B cell (primary cell): ENCODE measurements around the gene MRM2. TPM values are rescaled to one million over a fixed set of nuclear protein-coding genes. Genes with fewer than 3 reads are reported as not detected.

Source experiments
- ATAC-seq: fragments of 200-7000 bp; cut with Tn5 transposase; one replicate; pipeline ENCODE4 v1.10.0; 2021; ENCODE audit warnings: low read depth, mild to moderate bottlenecking, moderate number of reproducible peaks, moderate library complexity
- CTCF ChIA-PET: fragments of 350-600 bp; sonication (Branson Sonifier 250); formaldehyde crosslinking; loops from one replicate; lab custom pipeline; 2021; ENCODE audit warnings: antibody characterized with exemption, inconsistent platforms; lab: Charles Lee
- POLR2A ChIA-PET: fragments of 350-600 bp; sonication (Branson Sonifier 250); formaldehyde crosslinking; loops from one replicate; lab custom pipeline; 2021; ENCODE audit warnings: antibody characterized with exemption; lab: Charles Lee
- DNase-seq: peaks from one replicate; pipeline ENCODE4 v3.0.0; 2013
- H2AFZ ChIP-seq: 2 replicates; pipeline ENCODE4 v1.6.1; 2012; ENCODE audit warnings: mild to moderate bottlenecking, low read depth, low read length; ENCODE audit not compliant: insufficient read depth, poor library complexity, severe bottlenecking
- H3K27ac ChIP-seq, 2 donors: 1 replicate in 1 of 2; 2 replicates in 1 of 2; pipeline ENCODE4 v1.5.1; 2012 to 2013; ENCODE audit warnings: low read length in 2 of 2, mild to moderate bottlenecking in 2 of 2, moderate library complexity in 1 of 2
- H3K27me3 ChIP-seq, 4 experiments: fragments of 200-600 bp in 1 of 4; sonication (generic) in 1 of 4; replicated peaks in 1 of 4; 1 replicate in 2 of 4; 2 replicates in 2 of 4; pipeline versions ENCODE4 v1.6.1 to v1.7.0; 2013 to 2016; ENCODE audit warnings: low read length in 3 of 4, mild to moderate bottlenecking in 2 of 4, mixed read lengths in 1 of 4, moderate library complexity in 1 of 4; ENCODE audit not compliant: insufficient read depth in 4 of 4, control insufficient read depth in 3 of 4; ENCODE audit errors: control extremely low read depth in 1 of 4
- H3K36me3 ChIP-seq, 2 experiments: replicated peaks in 1 of 2; 1 replicate in 1 of 2; 2 replicates in 1 of 2; pipeline versions ENCODE4 v1.6.1 to v1.7.1; 2013; ENCODE audit warnings: low read length in 1 of 2; ENCODE audit not compliant: insufficient read depth in 2 of 2, control insufficient read depth in 1 of 2; ENCODE audit errors: control extremely low read depth in 1 of 2, extremely low read depth in 1 of 2
- H3K4me1 ChIP-seq, 2 donors: fragments of 200-600 bp in 1 of 2; sonication (generic) in 1 of 2; 1 replicate in 1 of 2; 2 replicates in 1 of 2; pipeline versions ENCODE4 v1.5.1 to v1.6.1; 2013 to 2017; ENCODE audit warnings: low read length in 2 of 2; ENCODE audit not compliant: control insufficient read depth in 2 of 2, insufficient read depth in 2 of 2
- H3K4me2 ChIP-seq: replicated peaks from 2 replicates; pipeline ENCODE3; 2012; ENCODE audit warnings: mild to moderate bottlenecking, low read depth, low read length; ENCODE audit not compliant: poor library complexity, severe bottlenecking
- H3K4me3 ChIP-seq, 5 experiments: fragments of 200-600 bp in 1 of 5; sonication (generic) in 1 of 5; 1 replicate in 3 of 5; 2 replicates in 2 of 5; pipeline versions ENCODE4 v1.5.1 to v1.7.0; 2011 to 2016; ENCODE audit warnings: low read length in 4 of 5, mild to moderate bottlenecking in 4 of 5, low read depth in 2 of 5, control low read depth in 1 of 5, moderate library complexity in 1 of 5; ENCODE audit not compliant: insufficient read depth in 1 of 5; ENCODE audit errors: control extremely low read depth in 1 of 5, extremely low read depth in 1 of 5
- H3K79me2 ChIP-seq: fragments of 200-600 bp; sonication (generic); one replicate; pipeline ENCODE4 v1.6.0; 2016; ENCODE audit warnings: low read length; ENCODE audit not compliant: control insufficient read depth, insufficient read depth
- H3K9ac ChIP-seq: fragments of 200-600 bp; sonication (generic); 2 replicates; pipeline ENCODE4 v1.6.1; 2017; ENCODE audit warnings: mild to moderate bottlenecking, low read length, moderate library complexity
- H3K9me3 ChIP-seq, 3 donors: one replicate each; pipeline versions ENCODE4 v1.6.1 to v1.7.1; 2013; ENCODE audit warnings: low read length in 2 of 3; ENCODE audit not compliant: control insufficient read depth in 2 of 3, insufficient read depth in 1 of 3; ENCODE audit errors: control extremely low read depth in 1 of 3
- H4K20me1 ChIP-seq: 2 replicates; pipeline ENCODE4 v1.6.0; 2012; ENCODE audit warnings: mild to moderate bottlenecking, low read length; ENCODE audit not compliant: insufficient read depth, control insufficient read depth, poor library complexity, severe bottlenecking
- H3K27ac Mint-ChIP-seq: one replicate; pipeline ENCODE4 v1.8.0; 2021; ENCODE audit warnings: mixed read lengths
- H3K27me3 Mint-ChIP-seq: one replicate; pipeline ENCODE4 v1.8.0; 2021; ENCODE audit warnings: mixed read lengths
- H3K4me1 Mint-ChIP-seq: one replicate; pipeline ENCODE4 v1.8.0; 2021; ENCODE audit warnings: mixed read lengths
- H3K4me3 Mint-ChIP-seq: one replicate; pipeline ENCODE4 v1.8.0; 2021; ENCODE audit warnings: mixed read lengths
- H3K9me3 Mint-ChIP-seq: one replicate; pipeline ENCODE4 v1.8.0; 2022; ENCODE audit warnings: mixed read lengths; ENCODE audit not compliant: insufficient read depth
- EZH2 ChIP-seq: IDR thresholded peaks from 2 replicates; pipeline ENCODE4 v1.6.1; 2012; ENCODE audit warnings: borderline replicate concordance, low read depth, mild to moderate bottlenecking, moderate library complexity, low read length; ENCODE audit not compliant: insufficient read depth, poor library complexity, severe bottlenecking
- WGBS: methylation state at CpG from one replicate; pipeline ENCODE4 v1.1.5; 2013; ENCODE audit warnings: missing lambda C conversion rate; ENCODE audit not compliant: insufficient coverage; 5-methylcytosine and 5-hydroxymethylcytosine counted together
- intact Hi-C: fragments of 100-400 bp; cut with micrococcal nuclease; formaldehyde crosslinking; loops from one replicate; pipeline ENCODE4 v1.10.0; 2022
- polyA plus RNA-seq: library from polyadenylated mRNA; depleted of rRNA; stranded (reverse); fragments of >200 nt; gene quantifications from 2 replicates; pipeline ENCODE4 v1.2.3, GENCODE V29; 2012
- total RNA-seq, 2 donors: library from RNA; stranded (reverse); fragments of 120-200 nt in 1 of 2; gene quantifications; 1 replicate in 1 of 2; 2 replicates in 1 of 2; pipeline versions ENCODE4 v1.2.3 to v1.2.4, GENCODE V29; 2013 to 2022
- TF ChIP-seq, protein P1 (sequence below): fragments of 200-600 bp; IDR thresholded peaks from one replicate; pipeline ENCODE4 v1.8.0; 2022; ENCODE audit warnings: antibody characterized with exemption, mild to moderate bottlenecking

The MRM2 gene
- total and polyA plus RNA-seq, 2 donors (not counting 1 experiment from before 2014, with no cell fraction given) = 9.2 to 29.0 TPM

DNA sequence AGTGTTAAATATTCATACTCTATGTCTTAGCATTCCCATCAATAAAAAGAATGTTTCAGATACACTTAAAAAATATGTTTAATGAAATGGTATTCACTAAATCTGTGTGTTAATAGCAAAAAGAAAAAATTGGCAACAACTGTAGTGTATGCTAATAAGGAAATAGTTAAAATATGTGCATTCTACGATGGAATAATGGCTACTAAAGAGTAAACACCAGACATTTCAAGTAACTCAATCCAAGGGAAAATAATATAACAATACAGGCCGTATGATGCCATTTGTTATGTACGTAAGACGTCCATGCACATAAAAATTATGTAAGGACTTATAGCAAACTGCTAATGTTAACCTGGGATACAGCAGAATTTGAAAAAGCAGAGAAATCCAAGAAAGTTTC, 55.8 kb downstream of the MRM2 start:
- Mint-ChIP-seq H3K27me3 (no peaks in the 10 kb centered on the region), H3K9me3 (no peaks in the 10 kb centered on the region), H3K27ac (no peak overlapping the region), H3K4me1 (no peaks in the 10 kb centered on the region), H3K4me3 (no peak overlapping the region)
- ChIA-PET POLR2A (no interaction called here), CTCF (no interaction called here)
- Histone ChIP-seq H4K20me1 (no peaks in the 10 kb centered on the region), H3K27ac (no peak overlapping the region), H3K79me2 (peaks cover 3% of the 10 kb centered on the region), H3K27me3 (no peaks in the 10 kb centered on the region), H3K4me1 (no peaks in the 10 kb centered on the region), H3K9ac (no peak overlapping the region), H3K4me2 (no peak overlapping the region), H3K9me3 (peaks cover 0 to 9% (median 0%) of the 10 kb centered on the region in 3 donors), H2AFZ (no peak overlapping the region), H3K36me3 (peaks cover 2 to 19% of the 10 kb centered on the region in 2 experiments), H3K4me3 (no peak overlapping the region)
- ATAC-seq (no peak), DNase-seq (no peak)
- intact Hi-C loops = no loop called here
- no CpG with 5 or more reads among the region's 4 CpGs for WGBS
- TF ChIP-seq EZH2 = no peak
- TF ChIP-seq, protein P1, sequence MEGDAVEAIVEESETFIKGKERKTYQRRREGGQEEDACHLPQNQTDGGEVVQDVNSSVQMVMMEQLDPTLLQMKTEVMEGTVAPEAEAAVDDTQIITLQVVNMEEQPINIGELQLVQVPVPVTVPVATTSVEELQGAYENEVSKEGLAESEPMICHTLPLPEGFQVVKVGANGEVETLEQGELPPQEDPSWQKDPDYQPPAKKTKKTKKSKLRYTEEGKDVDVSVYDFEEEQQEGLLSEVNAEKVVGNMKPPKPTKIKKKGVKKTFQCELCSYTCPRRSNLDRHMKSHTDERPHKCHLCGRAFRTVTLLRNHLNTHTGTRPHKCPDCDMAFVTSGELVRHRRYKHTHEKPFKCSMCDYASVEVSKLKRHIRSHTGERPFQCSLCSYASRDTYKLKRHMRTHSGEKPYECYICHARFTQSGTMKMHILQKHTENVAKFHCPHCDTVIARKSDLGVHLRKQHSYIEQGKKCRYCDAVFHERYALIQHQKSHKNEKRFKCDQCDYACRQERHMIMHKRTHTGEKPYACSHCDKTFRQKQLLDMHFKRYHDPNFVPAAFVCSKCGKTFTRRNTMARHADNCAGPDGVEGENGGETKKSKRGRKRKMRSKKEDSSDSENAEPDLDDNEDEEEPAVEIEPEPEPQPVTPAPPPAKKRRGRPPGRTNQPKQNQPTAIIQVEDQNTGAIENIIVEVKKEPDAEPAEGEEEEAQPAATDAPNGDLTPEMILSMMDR = no peak

DNA sequence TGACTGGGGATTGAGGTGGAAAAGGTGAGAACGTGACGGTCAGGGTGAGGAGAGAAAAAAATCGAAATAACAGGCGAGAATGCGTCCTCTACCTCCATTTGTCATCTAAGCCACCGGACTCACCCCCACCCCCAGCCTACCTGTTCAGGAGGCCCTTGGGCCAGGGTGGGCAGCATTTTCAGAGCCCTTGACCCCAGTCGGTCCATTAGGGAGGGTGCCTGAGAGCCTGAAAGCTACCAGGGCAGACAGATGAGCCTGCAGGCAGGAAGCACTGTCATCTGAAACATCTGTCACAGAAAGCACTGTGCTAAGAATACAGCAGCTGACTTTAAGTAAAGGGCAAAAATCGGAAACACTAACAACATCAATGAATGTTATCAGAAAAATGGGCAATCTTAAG, 56.3 kb downstream of the MRM2 start:
- ChIA-PET POLR2A (no interaction called here), CTCF (no interaction called here)
- Histone ChIP-seq H3K9me3 (peaks cover 0 to 9% (median 0%) of the 10 kb centered on the region in 3 donors), H3K27ac (no peak overlapping the region), H3K36me3 (peaks cover 3 to 19% of the 10 kb centered on the region in 2 experiments), H3K4me2 (no peak overlapping the region), H3K4me3 (no peak overlapping the region), H2AFZ (no peak overlapping the region), H4K20me1 (no peaks in the 10 kb centered on the region), H3K4me1 (no peaks in the 10 kb centered on the region), H3K79me2 (peaks cover 3% of the 10 kb centered on the region), H3K9ac (no peak overlapping the region), H3K27me3 (no peaks in the 10 kb centered on the region)
- H3K4me1 Mint-ChIP-seq = no peaks in the 10 kb centered on the region
- H3K27me3 Mint-ChIP-seq = no peaks in the 10 kb centered on the region
- TF ChIP-seq, protein P1 = no peak
- no peak for TF ChIP-seq EZH2
- no peak for DNase-seq
- H3K4me3 Mint-ChIP-seq = no peak overlapping the region
- 100% methylated on average over 4 of the region's 8 CpGs for WGBS
- no peak overlapping the region for H3K27ac Mint-ChIP-seq
- intact Hi-C loops = no loop called here
- no peaks in the 10 kb centered on the region for H3K9me3 Mint-ChIP-seq
- ATAC-seq = no peak

Other genes with a start within 250 kb of the MRM2 start
- gene MAD1L1, start 9.3 kb downstream of the MRM2 start, total RNA-seq = 106 and 110 TPM in 2 replicates
- gene MAD1L1, start 9.3 kb downstream of the MRM2 start, polyA plus RNA-seq = 55.5 and 86.7 TPM in 2 replicates
- gene NUDT1, start within 50 bp of the MRM2 start, total RNA-seq = 20.3 and 22.9 TPM in 2 replicates
- gene NUDT1, start within 50 bp of the MRM2 start, polyA plus RNA-seq = 15.6 and 21.1 TPM in 2 replicates
- gene SNX8, start 72.2 kb upstream of the MRM2 start, total RNA-seq = 126 and 144 TPM in 2 replicates
- 27.6 and 64.4 TPM in 2 replicates for gene SNX8, start 72.2 kb upstream of the MRM2 start, polyA plus RNA-seq
- gene EIF3B, start 112.6 kb upstream of the MRM2 start, total RNA-seq = 146 and 152 TPM in 2 replicates
- 69.3 and 119 TPM in 2 replicates for gene EIF3B, start 112.6 kb upstream of the MRM2 start, polyA plus RNA-seq
- 25.4 TPM in 2 replicates for gene CHST12, start 161.4 kb upstream of the MRM2 start, total RNA-seq
- gene CHST12, start 161.4 kb upstream of the MRM2 start, polyA plus RNA-seq = 19.4 and 27.1 TPM in 2 replicates
- gene GRIFIN, start 234.2 kb upstream of the MRM2 start, total RNA-seq = not detected in 2 replicates
- not detected in 2 replicates for gene GRIFIN, start 234.2 kb upstream of the MRM2 start, polyA plus RNA-seq